HL-60 (cell line): ENCODE data around the gene LRRC46.

Experiments used
- DNase-seq, 2 experiments: peaks; one replicate each; pipeline ENCODE4 v3.0.0-alpha.2; 2010 to 2020; ENCODE audit warnings: low read depth in 1 of 2, low spot score in 1 of 2
- H3K27ac ChIP-seq: fragments of 250-450 bp; sonication (Bioruptor Pico); replicated peaks from 2 replicates; pipeline ENCODE4 v1.5.1; 2020; ENCODE audit warnings: mild to moderate bottlenecking, moderate library complexity
- H3K27me3 ChIP-seq: fragments of 250-450 bp; sonication (Bioruptor Pico); 2 replicates; pipeline ENCODE4 v1.5.1; 2021; ENCODE audit warnings: mild to moderate bottlenecking, moderate library complexity; ENCODE audit not compliant: insufficient read depth, poor library complexity, severe bottlenecking
- H3K4me3 ChIP-seq: replicated peaks from 2 replicates; pipeline ENCODE4 v1.5.1; 2011; ENCODE audit warnings: mild to moderate bottlenecking, control low read depth, low read length; ENCODE audit not compliant: insufficient read depth
- GABPA ChIP-seq: IDR thresholded peaks from 2 replicates; pipeline ENCODE4 v1.6.1; 2012; ENCODE audit warnings: low read depth
- POLR2AphosphoS5 ChIP-seq: IDR thresholded peaks from 2 replicates; pipeline ENCODE4 v1.6.1; 2012; ENCODE audit warnings: low read depth
- SPI1 ChIP-seq: IDR thresholded peaks from 2 replicates; pipeline ENCODE4 v1.6.1; 2012; ENCODE audit warnings: low read depth, mild to moderate bottlenecking, borderline replicate concordance
- TF ChIP-seq, protein P1 (sequence below): IDR thresholded peaks from 2 replicates; pipeline ENCODE4 v1.6.1; 2012; ENCODE audit warnings: low read depth; ENCODE audit not compliant: insufficient replicate concordance
- TF ChIP-seq, protein P2 (sequence below): IDR thresholded peaks from one replicate; pipeline ENCODE4 v1.5.1; 2011; ENCODE audit warnings: low read length, control low read depth, inconsistent platforms; ENCODE audit not compliant: insufficient read depth

Gene LRRC46

DNA sequence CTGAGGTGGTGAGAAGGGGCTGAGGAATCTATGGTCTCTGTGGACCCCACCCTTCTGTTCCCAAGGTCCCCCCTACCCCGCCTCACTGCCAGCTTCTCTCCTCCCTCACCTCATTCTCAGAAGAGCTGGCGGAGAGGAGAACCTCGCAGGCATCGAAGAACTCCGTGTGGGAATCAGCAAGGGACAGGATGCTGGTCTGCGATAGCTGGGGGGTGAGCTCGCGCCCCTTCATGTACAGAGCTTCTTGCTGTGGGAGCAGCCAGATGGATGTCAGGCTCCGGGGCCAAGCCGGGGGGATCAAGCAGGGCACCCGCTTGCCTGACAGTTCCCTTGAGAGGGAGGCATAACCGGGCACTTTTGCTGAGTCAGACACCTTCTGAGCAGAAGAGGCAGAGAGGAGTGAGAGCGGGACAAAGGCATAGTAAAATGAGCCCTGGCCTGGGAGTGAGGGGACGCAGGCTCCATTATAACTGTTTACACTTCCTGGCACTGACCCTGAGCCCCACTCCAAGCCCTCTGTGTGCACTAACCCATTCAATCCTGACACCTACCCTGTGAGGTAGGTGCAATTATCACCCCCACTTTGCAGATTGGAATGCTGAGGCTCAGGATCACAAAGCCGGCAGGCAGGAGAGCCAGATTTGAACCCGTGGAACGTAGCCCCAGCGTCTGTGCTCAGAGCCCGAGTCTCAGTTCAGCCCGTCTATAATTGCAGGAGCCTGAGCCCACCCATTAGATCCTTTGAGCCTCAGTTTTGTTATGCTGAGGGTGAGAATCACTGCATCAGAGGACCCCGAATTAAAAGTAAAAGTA, 16.2 kb upstream of the LRRC46 start:
- TF ChIP-seq, protein P1, sequence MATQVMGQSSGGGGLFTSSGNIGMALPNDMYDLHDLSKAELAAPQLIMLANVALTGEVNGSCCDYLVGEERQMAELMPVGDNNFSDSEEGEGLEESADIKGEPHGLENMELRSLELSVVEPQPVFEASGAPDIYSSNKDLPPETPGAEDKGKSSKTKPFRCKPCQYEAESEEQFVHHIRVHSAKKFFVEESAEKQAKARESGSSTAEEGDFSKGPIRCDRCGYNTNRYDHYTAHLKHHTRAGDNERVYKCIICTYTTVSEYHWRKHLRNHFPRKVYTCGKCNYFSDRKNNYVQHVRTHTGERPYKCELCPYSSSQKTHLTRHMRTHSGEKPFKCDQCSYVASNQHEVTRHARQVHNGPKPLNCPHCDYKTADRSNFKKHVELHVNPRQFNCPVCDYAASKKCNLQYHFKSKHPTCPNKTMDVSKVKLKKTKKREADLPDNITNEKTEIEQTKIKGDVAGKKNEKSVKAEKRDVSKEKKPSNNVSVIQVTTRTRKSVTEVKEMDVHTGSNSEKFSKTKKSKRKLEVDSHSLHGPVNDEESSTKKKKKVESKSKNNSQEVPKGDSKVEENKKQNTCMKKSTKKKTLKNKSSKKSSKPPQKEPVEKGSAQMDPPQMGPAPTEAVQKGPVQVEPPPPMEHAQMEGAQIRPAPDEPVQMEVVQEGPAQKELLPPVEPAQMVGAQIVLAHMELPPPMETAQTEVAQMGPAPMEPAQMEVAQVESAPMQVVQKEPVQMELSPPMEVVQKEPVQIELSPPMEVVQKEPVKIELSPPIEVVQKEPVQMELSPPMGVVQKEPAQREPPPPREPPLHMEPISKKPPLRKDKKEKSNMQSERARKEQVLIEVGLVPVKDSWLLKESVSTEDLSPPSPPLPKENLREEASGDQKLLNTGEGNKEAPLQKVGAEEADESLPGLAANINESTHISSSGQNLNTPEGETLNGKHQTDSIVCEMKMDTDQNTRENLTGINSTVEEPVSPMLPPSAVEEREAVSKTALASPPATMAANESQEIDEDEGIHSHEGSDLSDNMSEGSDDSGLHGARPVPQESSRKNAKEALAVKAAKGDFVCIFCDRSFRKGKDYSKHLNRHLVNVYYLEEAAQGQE: no peak
- no peak for TF ChIP-seq SPI1
- TF ChIP-seq, protein P2, sequence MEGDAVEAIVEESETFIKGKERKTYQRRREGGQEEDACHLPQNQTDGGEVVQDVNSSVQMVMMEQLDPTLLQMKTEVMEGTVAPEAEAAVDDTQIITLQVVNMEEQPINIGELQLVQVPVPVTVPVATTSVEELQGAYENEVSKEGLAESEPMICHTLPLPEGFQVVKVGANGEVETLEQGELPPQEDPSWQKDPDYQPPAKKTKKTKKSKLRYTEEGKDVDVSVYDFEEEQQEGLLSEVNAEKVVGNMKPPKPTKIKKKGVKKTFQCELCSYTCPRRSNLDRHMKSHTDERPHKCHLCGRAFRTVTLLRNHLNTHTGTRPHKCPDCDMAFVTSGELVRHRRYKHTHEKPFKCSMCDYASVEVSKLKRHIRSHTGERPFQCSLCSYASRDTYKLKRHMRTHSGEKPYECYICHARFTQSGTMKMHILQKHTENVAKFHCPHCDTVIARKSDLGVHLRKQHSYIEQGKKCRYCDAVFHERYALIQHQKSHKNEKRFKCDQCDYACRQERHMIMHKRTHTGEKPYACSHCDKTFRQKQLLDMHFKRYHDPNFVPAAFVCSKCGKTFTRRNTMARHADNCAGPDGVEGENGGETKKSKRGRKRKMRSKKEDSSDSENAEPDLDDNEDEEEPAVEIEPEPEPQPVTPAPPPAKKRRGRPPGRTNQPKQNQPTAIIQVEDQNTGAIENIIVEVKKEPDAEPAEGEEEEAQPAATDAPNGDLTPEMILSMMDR: no peak
- TF ChIP-seq GABPA: no peak
- no peak for TF ChIP-seq POLR2AphosphoS5
- DNase-seq: no peak
- Histone ChIP-seq H3K4me3 (no peak overlapping the region), H3K27ac (no peak overlapping the region), H3K27me3 (no peaks in the 10 kb centered on the region)

DNA sequence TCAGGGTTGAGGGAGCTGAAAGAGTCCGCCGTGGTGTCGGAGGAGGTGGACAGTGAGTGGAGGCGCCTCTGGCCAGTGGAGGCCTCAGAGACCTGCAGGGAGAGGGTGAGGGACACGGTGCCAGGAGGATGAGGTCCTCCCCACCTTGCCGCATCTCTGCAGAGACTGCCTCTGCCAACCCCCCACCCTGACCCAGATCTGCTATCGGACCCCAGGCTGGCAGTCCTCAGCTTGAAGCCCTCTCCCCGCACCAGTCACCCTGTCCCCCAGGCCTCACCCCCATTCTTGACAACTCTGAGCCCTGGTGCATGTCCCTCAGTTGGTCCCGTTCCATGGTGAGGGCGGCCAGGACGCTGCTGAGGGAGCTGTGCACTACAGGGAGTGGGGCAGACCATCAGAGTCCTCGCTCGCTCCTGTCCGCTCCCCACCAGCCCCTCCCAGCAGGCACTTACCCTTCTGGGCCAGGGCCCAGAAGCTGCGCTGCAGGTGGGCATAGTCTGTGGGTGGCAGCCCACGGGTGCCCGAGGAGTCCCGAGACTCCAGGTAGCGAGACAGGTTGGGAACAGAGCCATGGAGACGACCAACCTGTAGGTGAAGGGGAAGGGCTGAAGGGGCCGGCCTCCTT, 15.2 kb upstream of the LRRC46 start:
- DNase-seq: no peak
- TF ChIP-seq POLR2AphosphoS5 (no peak), GABPA (no peak), SPI1 (no peak)
- TF ChIP-seq, protein P1: no peak
- TF ChIP-seq, protein P2: no peak
- H3K27ac ChIP-seq: no peak overlapping the region
- H3K4me3 ChIP-seq: no peak overlapping the region
- H3K27me3 ChIP-seq: no peaks in the 10 kb centered on the region

DNA sequence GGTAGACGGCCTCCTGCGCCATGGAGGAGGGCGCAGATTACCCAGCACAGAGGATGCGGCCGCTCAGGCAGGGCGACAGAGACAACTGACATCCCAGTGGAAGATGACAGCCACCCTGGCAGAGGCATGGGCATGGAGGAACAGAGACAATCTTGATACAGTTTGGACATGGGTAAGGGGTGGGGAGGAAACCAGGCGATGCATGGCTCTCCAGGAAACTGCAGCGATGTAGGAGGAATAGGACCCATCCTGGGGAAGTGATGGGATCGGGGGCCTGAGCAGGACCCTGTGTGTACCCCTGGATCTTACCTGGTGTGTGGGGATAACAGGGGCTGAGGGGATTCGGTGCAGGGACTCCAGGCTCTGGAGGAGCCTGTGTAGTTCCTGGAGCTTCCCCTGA, 14.5 kb upstream of the LRRC46 start:
- Histone ChIP-seq H3K4me3 (no peak overlapping the region), H3K27ac (no peak overlapping the region), H3K27me3 (no peaks in the 10 kb centered on the region)
- no peak for DNase-seq
- TF ChIP-seq SPI1 (no peak), GABPA (no peak), POLR2AphosphoS5 (no peak)
- TF ChIP-seq, protein P1: no peak
- TF ChIP-seq, protein P2: no peak
